Stimulated activated CD4-positive, alpha-beta T cell treated with anti-CD3 and anti-CD28 coated beads, Interleukin-4, amount 100 ng/mL, for 24 hours (primary cell): ENCODE results near the gene TLCD3B.

Source experiments
- DNase-seq: peaks from one replicate; pipeline ENCODE4 v3.0.0-alpha.2; 2020

The TLCD3B gene

GRCh38 chr16:30003670-30004423, 27.2 kb downstream of the TLCD3B start:
- no peak for DNase-seq

- no peak for DNase-seq
Measured at GRCh38 chr16:30002614-30003346, 28.3 kb downstream of the TLCD3B start.

GRCh38 chr16:30000735-30001631, 30.1 kb downstream of the TLCD3B start:
- DNase-seq = no peak

DNA sequence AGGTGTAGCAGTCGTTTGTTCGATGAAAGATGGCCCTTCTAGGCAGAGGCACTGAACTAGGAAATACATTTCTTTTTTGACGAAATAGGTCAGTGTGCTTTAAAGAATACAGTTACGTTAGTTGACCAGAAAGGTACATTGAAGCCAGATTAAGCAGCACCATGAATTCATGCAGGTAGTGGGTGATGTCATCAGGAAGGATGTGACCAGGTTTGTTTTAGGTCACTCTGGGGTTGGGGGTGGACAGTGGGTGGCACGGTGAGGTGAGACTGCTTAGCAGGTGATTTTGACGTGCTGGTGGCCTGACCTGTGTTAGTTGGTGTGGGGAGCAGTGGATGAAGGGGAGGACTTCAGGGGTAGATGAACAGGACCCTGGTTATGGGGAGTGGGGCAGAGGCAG, 31.5 kb downstream of the TLCD3B start:
- no peak for DNase-seq

DNA sequence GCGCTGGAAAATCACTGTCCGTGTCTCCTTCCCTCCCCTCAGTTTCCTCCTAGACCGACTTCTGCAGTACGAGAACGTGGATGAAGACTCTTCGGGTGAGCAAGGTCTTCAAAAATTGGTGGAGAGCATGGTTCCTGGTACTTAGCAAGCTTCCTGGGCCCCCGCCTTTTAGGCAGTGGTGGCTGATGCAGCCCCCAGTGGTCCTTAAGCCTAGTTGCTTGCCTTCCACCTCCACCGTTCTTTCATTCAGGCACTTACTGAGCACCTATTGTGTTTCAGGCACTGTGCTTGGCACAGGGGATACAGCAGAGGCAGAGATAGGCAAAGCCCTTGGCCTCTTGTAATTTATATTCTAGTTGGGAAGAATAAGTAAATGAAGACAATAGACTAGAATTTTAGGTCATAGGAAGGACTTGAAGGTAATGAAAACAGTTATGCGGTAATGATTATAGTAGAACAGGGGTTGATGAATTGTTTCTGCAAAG, 34.3 kb downstream of the TLCD3B start:
- no peak for DNase-seq

GRCh38 chr16:29995911-29996765, 34.9 kb downstream of the TLCD3B start, which contains the start of gene INO80E:
INO80E (plus strand) TSS chr16:29996241; CDS start chr16:29996311, 70 bp downstream.
- DNase-seq = peak; percentile 99

DNA sequence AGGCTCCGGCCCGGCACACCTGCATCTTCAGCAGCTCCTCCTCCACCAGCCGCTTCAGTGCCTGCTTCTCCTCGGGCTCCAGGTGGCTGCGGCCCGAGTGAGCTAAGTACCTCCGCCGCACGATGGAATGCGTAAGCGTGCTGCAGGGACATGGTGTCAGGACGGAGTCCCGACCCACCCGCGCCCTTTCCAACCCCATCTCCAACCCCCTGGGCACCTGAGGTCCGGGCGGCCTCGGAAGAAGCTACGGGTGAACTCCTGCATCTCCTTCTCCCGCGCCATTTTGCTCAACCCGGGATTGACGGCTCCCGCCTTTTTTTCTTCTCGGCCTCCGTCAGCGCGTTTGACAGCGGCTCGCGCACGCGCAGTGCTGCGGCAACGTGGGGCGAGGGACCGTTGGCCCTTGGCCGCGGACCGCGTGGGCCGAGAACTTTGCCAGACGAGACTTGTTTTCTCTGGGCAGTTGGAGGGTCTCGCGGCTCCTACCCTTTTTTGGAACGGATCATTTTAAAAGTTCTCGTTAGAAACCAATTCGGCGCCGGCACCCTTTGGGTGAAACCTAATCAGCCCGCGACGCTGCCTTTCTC, 35.7 kb downstream of the TLCD3B start, which contains the start of gene HIRIP3:
TSS of gene HIRIP3 (minus strand) at position 294 of the 587 bp plus-strand sequence. CDS start at position 282, 12 bp downstream.
- DNase-seq = peak; percentile 89

DNA sequence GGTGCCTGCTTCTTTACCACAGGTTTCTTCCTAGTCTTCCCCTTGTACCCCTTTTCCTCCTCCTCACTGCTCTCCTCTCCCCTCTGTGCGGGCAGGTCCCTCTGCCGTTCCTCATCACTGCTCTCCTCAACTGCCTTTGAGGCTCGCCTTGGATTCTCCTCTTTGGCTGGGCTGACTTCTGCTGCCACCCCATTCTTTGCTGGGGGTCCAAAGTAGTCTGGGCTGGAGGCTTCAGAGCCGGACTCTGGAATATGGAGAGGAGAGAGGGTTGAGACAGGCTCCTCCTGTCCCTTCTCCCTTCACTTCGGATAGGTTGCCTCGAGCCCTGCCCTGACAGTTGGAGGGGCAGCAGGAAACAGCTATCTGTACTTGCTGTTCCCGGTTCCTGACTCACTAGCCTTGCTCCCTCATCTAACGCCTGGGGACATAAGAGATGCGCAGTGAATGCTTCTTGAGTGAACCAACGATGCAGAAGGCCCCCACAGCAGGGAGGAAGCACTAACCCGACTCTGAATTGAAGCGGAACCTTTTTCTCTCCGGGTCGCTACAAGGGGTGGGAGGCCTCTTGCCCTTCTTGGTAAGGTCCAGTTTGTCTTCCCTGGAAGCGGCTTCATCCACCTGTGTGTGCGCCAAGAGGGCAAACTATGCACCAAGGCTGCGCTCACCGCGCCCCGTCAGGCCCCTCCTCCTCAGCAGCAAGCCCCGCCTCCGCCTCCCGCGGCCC, 36.3 kb downstream of the TLCD3B start:
- peak; percentile 75 for DNase-seq

GRCh38 chr16:29993903-29994599, 37.0 kb downstream of the TLCD3B start:
- no peak for DNase-seq

DNA sequence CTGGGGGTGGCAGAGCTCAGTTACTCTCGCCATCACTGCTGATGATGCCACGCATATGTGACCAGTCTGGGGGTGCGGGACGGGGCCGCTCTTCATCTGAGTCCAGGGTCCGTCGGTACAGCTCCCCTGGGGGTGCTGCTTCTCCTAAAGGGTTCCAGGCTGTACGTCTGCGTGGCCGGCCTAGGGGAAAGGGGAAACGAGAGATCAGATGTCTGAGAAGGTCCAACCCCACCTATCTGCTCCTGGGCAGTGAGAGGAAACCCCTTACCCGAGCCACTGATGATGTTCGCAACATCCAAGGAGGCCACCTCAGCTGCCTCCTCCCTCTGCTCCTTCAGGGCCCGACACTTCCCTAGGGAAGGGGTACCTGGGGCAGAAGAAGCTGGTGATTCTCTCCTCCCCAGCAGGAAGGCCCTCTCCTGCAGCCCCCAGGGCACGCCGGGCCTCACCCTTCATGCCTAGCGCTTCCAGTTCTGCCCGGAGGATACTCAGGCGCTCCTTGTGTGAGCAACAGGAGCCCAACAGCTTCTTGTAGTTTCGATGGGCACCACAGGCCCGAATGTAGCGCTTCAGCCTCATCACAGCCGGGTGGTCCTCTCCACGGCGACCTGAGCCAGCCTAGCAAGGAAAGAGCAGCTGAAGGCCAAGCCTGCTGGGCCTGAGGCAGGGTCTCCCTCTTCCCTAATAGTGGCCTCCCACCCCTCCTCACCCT, 37.7 kb downstream of the TLCD3B start:
- DNase-seq = no peak

DNA sequence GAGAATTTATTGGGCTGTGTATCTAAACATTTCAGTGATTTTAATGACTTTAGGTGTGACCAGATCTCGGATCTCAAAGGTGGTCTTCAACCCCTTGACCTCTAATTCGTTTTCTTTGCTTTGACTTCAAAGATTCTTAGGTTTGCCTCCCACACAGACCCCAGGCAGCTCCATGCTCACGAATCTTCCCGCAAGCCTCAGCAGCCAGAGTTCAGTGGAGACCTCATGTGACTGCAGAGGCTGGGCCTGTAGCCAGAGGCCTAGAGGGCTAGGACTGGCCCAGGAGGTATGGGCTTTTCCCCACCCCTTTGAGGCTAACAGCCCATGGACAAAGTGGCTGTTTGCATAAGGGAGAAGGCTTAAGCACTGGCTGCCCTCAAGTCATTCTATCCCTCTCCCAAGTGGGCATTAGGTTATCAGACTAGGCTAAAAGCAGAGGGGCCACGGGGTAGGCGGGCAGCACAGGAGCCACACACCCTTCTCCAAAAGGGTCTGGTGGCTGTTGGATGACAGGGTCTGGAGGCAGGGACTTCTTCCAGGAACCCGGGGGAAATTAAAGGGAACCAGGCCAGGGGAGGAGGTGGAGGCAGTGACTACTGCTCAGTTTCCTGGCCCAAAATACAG, 38.6 kb downstream of the TLCD3B start:
- DNase-seq = no peak

GRCh38 chr16:29991571-29991904, 39.5 kb downstream of the TLCD3B start:
- DNase-seq = no peak

- no peak for DNase-seq
Measured at GRCh38 chr16:29990883-29991570, 40.0 kb downstream of the TLCD3B start.

GRCh38 chr16:29990034-29990433, 41.0 kb downstream of the TLCD3B start:
- DNase-seq = no peak

DNA sequence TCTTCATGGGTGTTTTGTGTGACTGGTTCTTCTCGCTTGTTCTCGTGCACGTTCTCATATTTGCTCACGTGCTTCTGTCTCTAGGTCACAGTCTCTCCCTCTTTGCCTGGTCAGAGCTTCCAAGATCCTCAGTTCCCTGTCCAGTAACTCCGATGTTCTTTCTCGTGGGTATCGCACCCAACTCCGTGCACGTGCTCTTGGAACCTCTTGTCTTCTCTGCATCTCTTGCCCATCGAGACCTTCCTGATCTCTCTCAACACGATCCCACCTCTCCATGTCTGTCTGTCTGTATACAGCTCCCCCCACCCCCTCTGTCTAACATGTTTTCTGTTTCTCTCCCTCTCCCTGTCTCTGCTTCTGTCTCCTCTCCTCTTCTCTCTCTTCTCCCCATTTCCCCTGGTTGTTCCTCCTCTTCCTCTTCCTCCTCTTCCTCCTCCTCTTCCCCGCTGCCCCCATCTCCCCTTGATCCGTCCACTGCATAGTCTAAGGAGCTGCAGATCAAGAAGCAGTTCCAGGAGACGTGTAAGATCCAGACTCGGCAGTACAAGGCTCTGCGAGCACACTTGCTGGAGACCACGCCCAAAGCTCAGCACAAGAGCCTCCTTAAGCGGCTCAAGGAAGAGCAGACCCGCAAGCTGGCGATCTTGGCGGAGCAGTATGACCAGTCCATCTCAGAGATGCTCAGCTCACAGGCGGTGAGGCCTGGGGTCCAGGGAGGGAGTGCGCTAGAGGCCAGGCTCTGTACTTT, 41.8 kb downstream of the TLCD3B start:
- DNase-seq = no peak

DNA sequence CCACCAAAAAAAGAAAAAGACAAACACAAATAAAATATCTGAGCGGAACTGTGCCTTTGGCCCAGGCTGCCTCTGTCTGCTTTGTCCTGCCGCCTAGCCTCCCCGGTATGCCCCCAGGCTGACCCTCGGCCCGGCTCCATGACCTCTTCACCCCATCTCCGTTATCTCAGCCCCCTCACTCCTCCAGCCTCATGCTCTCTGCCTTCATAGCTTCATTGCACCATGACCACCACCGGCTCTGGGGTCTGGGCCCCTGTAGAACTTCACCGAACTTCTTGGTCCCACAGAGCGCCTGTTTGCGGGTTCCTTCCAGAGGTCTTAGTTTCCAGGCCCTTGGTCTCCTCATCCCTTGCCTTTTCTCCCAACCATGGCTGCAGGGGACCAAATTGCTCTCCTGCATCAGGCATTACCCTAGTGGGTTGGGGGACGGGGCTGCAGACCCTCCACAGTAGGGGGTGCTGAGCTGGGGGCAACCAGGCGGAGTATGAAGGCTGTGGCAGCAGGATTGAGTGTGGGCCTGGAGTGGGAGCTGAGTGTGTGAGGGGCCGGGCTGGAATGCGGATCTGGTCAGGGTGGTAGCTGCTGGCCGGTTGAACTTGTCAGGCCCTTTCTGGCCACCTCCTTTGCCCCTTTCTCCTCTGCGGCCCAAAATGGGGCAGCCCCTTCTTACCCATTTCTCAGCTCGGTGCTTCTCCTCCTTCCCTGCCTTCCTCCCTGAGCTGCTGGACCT, 42.6 kb downstream of the TLCD3B start:
- no peak for DNase-seq
